DOHH2 (cell line): ENCODE measurements around the gene FAM78A.

Experiments
- CTCF ChIP-seq: fragments of 200-600 bp; sonication (generic); IDR thresholded peaks from one replicate; pipeline ENCODE4 v1.5.1; 2014; ENCODE audit warnings: antibody characterized with exemption, mild to moderate bottlenecking, low read depth, low read length; ENCODE audit not compliant: poor library complexity, severe bottlenecking
- EZH2phosphoT487 ChIP-seq: fragments of 200-600 bp; sonication (generic); IDR thresholded peaks from 2 replicates; pipeline ENCODE4 v1.6.1; 2017; ENCODE audit warnings: borderline replicate concordance, mild to moderate bottlenecking, antibody characterized with exemption, low read length, moderate library complexity, mixed read lengths

DNA sequence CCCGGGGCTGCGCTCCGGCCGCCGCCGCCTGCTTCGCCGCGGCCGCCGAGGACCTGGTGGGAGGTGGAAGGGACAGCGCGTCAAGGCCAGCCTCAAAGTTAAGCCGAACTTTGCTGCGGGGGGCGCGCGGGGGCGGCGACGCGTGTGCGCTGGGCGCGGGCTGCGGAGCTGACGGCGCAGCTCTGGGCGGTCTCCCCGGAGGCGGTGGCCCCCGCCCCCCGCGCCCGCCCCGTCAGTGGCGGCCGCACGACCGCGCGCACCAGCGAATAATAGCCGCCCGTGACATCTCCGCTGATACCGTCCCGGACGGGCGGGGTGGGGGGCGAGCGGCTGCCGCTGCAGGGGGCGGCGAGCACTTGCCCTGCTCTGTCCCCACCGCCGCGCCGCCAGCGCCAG, 579 bp upstream of the FAM78A start:
- TF ChIP-seq CTCF: no peak
- no peak for TF ChIP-seq EZH2phosphoT487
